HuH-7 (cell line): ENCODE measurements around the gene CLIP4.
A peak's percentile ranks its signal among the peaks of the same experiment; 100 is the strongest.
"Not testable (repeated sequence)": the region's sequence is repeated elsewhere in the genome, so short reads cannot be mapped to it uniquely, and the experiment has no call there.

Experiments
- DNase-seq: peaks from one replicate; pipeline ENCODE4 v3.0.0; 2011; ENCODE audit warnings: low spot score

CLIP4 gene, protein sequence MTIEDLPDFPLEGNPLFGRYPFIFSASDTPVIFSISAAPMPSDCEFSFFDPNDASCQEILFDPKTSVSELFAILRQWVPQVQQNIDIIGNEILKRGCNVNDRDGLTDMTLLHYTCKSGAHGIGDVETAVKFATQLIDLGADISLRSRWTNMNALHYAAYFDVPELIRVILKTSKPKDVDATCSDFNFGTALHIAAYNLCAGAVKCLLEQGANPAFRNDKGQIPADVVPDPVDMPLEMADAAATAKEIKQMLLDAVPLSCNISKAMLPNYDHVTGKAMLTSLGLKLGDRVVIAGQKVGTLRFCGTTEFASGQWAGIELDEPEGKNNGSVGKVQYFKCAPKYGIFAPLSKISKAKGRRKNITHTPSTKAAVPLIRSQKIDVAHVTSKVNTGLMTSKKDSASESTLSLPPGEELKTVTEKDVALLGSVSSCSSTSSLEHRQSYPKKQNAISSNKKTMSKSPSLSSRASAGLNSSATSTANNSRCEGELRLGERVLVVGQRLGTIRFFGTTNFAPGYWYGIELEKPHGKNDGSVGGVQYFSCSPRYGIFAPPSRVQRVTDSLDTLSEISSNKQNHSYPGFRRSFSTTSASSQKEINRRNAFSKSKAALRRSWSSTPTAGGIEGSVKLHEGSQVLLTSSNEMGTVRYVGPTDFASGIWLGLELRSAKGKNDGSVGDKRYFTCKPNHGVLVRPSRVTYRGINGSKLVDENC

GRCh38 chr2:29114946-29115609 lies at the start of gene CLIP4:
Gene CLIP4, plus strand, starts transcription at chr2:29115415. Its CDS starts 5,974 bp downstream, at chr2:29121389.
- peak; percentile 36 for DNase-seq

DNA sequence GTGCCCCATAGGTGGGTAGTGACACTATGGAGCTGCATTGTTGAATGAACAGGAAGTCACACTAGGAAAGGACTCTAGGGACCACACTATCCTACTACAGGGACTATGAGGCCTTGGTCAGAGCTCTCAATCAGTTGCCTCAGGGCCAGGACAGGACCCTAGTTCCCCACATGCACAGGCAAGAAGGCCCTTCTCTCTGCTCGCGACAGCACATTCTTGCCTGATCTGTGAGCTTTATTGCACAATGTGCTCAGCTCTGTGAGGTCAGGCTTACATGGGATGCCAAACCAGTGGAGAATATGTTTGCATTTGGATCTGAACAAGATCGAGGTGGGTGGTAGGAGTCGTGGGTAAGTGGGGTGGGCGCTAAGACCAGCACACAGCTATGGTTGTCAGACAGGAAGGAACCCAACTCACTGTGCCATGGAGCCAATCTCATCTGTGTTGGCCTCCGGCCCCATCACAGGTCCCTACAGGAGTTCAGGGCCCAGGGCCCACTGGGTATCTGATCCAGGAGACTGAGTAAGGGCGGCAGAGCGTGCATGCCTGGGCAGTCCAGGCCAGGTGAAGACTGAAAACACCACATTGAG lies 48.8 kb upstream of the CLIP4 start:
- no peak for DNase-seq

GRCh38 chr2:29066997-29067605 lies 48.1 kb upstream of the CLIP4 start:
- no peak for DNase-seq

GRCh38 chr2:29068513-29068912 lies 46.7 kb upstream of the CLIP4 start:
- DNase-seq = no peak

DNA sequence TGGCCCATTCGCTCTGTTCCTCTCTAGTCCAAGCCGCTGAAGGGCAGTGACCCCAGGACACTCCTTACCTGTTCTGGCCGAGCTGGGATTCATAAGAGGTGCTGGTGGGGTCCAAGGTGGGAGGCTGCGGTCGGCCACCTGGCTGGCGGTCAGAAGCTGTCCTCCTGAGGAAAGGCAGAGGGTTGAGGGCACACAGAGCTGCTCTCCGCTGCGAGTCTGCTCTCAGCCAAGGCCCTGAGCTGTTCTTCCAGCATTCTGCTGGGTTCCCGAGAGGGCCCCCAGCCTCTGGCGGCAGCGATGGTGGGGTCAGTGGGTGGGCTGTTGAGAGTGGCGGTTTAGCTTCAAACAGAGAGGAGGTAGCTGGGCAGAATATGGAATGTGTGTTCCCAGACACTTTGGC lies 44.7 kb upstream of the CLIP4 start:
- no peak for DNase-seq

- no peak for DNase-seq
Observed at GRCh38 chr2:29071032-29071975, 43.9 kb upstream of the CLIP4 start.

GRCh38 chr2:29072251-29072650 lies 43.0 kb upstream of the CLIP4 start:
- no peak for DNase-seq

GRCh38 chr2:29072971-29073725 lies 42.1 kb upstream of the CLIP4 start:
- DNase-seq = no peak

DNA sequence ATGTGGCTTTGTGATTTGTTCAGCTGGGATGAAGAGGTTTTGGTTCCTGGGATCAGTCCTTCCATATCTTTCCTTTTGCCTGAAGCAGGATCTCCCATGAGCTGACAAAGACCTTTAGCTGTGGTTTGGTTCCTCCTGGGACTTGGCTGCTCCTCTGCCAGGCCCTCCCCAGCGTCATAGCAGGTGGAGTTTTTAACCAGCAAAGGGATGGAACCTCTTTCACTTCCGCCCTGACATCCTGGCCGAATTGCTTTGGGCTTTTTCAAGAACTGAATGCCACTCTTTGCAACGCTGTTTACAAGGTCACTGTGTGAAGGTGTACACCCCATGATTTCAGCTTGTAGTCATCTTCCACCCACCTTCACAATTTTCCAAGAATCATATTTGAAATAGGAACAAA lies 41.3 kb upstream of the CLIP4 start:
- no peak for DNase-seq

DNA sequence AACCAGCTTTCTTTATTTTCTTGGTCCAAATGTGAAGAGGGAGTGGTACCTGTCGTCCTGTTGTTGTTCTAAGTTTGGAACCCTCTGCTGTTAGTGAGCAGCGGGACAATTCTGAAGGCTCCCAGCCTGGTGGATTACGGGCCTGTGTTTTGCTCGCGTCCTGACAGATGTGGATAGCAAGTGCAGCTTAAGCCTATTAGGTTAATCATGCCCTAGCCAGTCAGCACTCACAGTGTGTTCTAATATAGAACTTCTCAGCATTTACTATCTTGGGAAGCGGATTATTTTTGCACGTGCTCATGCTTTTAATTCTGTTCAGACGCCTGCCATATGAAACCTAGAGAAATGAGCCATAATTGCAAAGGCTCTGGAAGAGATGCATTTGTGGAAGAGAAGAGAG lies 40.8 kb upstream of the CLIP4 start, which contains the start of gene PCARE:
TSS of gene PCARE (minus strand) at position 113 of the 400 bp plus-strand sequence. CDS start 262 bp downstream, outside the sequence.
- no peak for DNase-seq

GRCh38 chr2:29075894-29076705 lies 39.1 kb upstream of the CLIP4 start:
- DNase-seq = no peak

GRCh38 chr2:29079887-29080286 lies 35.3 kb upstream of the CLIP4 start:
- no peak for DNase-seq

GRCh38 chr2:29080886-29081743 lies 34.1 kb upstream of the CLIP4 start:
- DNase-seq = no peak

- DNase-seq = no peak
Observed at GRCh38 chr2:29082804-29083495, 32.3 kb upstream of the CLIP4 start.

DNA sequence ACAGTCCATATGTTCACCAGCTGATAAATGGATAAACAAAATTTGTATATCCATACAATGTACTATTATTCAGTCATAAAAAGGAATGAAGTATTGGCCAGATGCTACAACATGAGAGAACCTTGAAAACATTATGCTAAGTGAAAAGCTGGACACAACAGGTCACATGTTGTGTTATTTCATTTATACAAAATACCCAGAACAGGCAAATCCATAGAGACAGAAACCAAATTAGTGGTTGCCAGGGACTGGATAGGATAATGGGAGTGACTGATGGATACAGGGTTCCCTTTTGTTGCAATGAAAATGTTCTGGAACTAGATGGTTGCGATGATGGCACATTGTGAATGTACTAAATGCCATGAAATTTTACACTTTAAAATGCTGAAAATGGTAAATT lies 30.7 kb upstream of the CLIP4 start:
- DNase-seq = no peak

DNA sequence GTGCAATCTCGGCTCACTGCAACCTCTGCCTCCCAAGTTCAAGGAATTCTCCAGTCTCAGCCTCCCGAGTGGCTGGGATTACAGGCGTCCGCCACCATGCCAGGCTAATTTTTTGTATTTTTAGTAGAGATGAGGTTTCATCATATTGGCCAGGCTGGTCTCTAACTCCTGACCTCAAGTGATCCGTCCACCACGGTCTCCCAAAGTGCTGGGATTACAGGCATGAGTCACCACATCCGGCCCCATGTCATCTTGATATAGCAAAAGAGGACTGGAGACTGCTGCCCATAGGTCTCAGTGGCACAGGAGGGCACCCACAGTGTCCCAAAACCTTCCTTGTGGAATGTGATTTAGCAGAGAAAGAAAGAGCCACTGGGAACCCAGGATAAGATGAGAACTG lies 24.9 kb upstream of the CLIP4 start:
- not testable (repeated sequence) for DNase-seq

DNA sequence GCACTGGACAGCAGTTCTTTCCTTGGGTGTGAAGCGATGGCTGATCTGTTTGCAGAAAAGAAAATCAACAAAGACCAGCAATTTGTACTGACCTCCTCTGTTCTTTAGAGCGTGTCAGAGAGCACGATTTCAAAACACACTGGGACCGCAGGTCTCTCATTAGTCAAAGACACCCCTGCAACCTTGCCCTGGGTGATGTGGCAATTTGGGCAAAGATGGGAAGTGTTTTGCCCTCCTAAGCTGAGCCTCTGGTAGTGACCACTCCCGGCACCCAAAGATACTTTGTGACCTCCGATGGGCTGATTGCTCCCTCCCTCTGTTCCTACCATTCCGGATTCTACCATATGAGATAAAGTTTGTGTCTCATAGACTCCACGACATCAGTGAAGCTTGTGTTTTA lies 18.2 kb upstream of the CLIP4 start:
- no peak for DNase-seq

- no peak for DNase-seq
Observed at GRCh38 chr2:29097569-29097968, 17.6 kb upstream of the CLIP4 start.
